Lung (tissue), 12 donors: Measurements from ENCODE around the gene SLC9A9. TPM values are rescaled to one million over a fixed set of nuclear protein-coding genes. Genes with fewer than 3 reads are reported as not detected.
A peak's percentile ranks its signal among the peaks of the same experiment; 100 is the strongest.
"Not testable (repeated sequence)": the region's sequence is repeated elsewhere in the genome, so short reads cannot be mapped to it uniquely, and the experiment has no call there.

Experiments used
- ATAC-seq: fragments of 200-7000 bp; cut with Tn5 transposase; one replicate; pipeline ENCODE4 v1.9.1; 2020; ENCODE audit warnings: moderate number of reproducible peaks; ENCODE audit not compliant: insufficient read depth, low FRiP score
- DNase-seq, 3 donors: peaks; one replicate each; pipeline ENCODE4 v3.0.0-alpha.2; 2013 to 2017
- H3K27ac ChIP-seq, 2 donors: one replicate each; pipeline ENCODE4 v1.5.1; 2013; ENCODE audit warnings: mild to moderate bottlenecking in 2 of 2, moderate library complexity in 2 of 2, control low read depth in 1 of 2, inconsistent platforms in 1 of 2, low read depth in 1 of 2, low read length in 1 of 2
- H3K27me3 ChIP-seq, 3 donors: one replicate each; pipeline ENCODE4 v1.5.1; 2013; ENCODE audit warnings: low read length in 2 of 3; ENCODE audit not compliant: control insufficient read depth in 3 of 3, insufficient read depth in 3 of 3
- H3K36me3 ChIP-seq, 4 donors: one replicate each; pipeline ENCODE4 v1.5.1; 2013; ENCODE audit warnings: low read length in 4 of 4, mild to moderate bottlenecking in 1 of 4, moderate library complexity in 1 of 4; ENCODE audit not compliant: control insufficient read depth in 4 of 4, insufficient read depth in 4 of 4
- H3K4me1 ChIP-seq, 5 donors: one replicate each; pipeline ENCODE4 v1.5.1; 2013; ENCODE audit warnings: low read length in 5 of 5, mild to moderate bottlenecking in 2 of 5, moderate library complexity in 1 of 5; ENCODE audit not compliant: control insufficient read depth in 5 of 5, insufficient read depth in 5 of 5
- H3K4me3 ChIP-seq: one replicate; pipeline ENCODE4 v1.5.1; 2013; ENCODE audit warnings: mild to moderate bottlenecking, control low read depth, moderate library complexity
- H3K9ac ChIP-seq, 2 donors: one replicate each; pipeline ENCODE4 v1.5.1; 2013; ENCODE audit warnings: low read length in 2 of 2, control low read depth in 1 of 2; ENCODE audit not compliant: insufficient read depth in 1 of 2
- H3K9me3 ChIP-seq, 4 donors: one replicate each; pipeline ENCODE4 v1.5.1; 2013; ENCODE audit warnings: low read length in 3 of 4, mild to moderate bottlenecking in 1 of 4, moderate library complexity in 1 of 4; ENCODE audit not compliant: control insufficient read depth in 4 of 4, insufficient read depth in 3 of 4
- CTCF ChIP-seq: IDR thresholded peaks from 2 replicates; pipeline ENCODE4 v1.5.1; 2012; ENCODE audit warnings: mild to moderate bottlenecking; ENCODE audit errors: control extremely low read depth, extremely low read depth
- WGBS, 2 donors: extraction: QIAGEN DNeasy Blood & Tissue Kit; methylation state at CpG; one replicate each; pipeline ENCODE4 v1.1.7; 2013; 5-methylcytosine and 5-hydroxymethylcytosine counted together
- polyA plus RNA-seq, 2 donors: library from polyadenylated mRNA; stranded (reverse); fragments of 200-250 nt; gene quantifications; one replicate each; pipeline ENCODE4 v1.2.1, GENCODE V29; 2013
- total RNA-seq, 2 donors: library from RNA; depleted of rRNA in 1 of 2; stranded (reverse); fragments of >200 nt in 1 of 2; gene quantifications; one replicate each; pipeline ENCODE4 v1.2.1, GENCODE V29; 2014 to 2021
- donor health status: control.
- donor health status: control.
- donor health status: Bipolar disorder and iron deficiency.
- donor health status: healthy.
- donor health status: DM: yes; HTN: yes; CAD: no.

SLC9A9 gene
- total and polyA plus RNA-seq, 4 donors = 2.2 to 66.3 (median 8.2) TPM

GRCh38 chr3:143806038-143806437, 42.2 kb downstream of the SLC9A9 start:
- Histone ChIP-seq H3K27ac (no peak overlapping the region), H3K9me3 (no peaks in the 10 kb centered on the region), H3K4me3 (no peak overlapping the region), H3K36me3 (no peaks in the 10 kb centered on the region), H3K27me3 (no peaks in the 10 kb centered on the region), H3K9ac (no peak overlapping the region), H3K4me1 (peaks cover 0 to 40% (median 0%) of the 10 kb centered on the region in 5 donors)
- ATAC-seq = no peak
- 46 to 72% methylated on average over 4 of the region's 4 CpGs for WGBS, 2 donors
- no peak for TF ChIP-seq CTCF
- DNase-seq = no peak

DNA sequence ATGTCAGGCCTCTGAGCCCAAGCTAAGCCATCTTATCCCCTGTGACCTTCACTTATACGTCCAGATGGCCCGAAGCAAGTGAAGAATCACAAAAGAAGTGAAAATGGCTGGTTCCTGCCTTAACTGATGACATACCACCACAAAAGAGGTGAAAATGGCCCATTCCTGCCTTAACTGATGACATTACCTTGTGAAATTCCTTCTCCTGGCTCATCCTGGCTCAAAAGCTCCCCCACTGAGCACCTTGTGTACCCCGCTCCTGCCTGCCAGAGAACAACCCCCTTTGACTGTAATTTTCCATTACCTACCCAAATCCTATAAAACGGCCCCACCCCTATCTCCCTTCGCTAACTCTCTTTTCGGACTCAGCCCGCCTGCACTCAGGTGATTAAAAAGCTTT, 42.8 kb downstream of the SLC9A9 start:
- WGBS, 2 donors = 91 to 95% methylated on average over 7 of the region's 7 CpGs
- not testable (repeated sequence) for H3K27me3 ChIP-seq, H3K4me3 ChIP-seq, H3K36me3 ChIP-seq, H3K9me3 ChIP-seq, DNase-seq, H3K9ac ChIP-seq, H3K27ac ChIP-seq, ATAC-seq
- H3K4me1 ChIP-seq = peaks cover 0 to 34% (median 0%) of the 10 kb centered on the region in 5 donors

DNA sequence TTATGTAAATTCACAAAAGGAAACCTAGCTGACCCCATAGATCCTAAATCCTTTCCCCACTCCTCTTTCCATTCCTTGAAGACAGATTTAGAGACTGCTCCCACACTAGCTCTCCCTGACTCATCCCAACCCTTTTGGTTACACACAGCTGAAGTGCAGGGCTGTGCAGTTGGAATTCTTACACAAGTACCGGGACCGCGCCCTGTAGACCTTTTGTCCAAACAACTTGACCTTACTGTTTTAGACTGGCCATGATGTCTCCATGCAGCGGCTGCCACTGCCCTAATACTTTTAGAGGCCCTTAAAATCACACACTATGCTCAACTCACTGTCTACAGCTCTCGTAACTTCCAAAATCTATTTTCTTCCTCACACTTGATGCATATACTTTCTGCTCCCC, 47.2 kb downstream of the SLC9A9 start:
- H3K4me3 ChIP-seq, ATAC-seq, DNase-seq, H3K36me3 ChIP-seq, H3K27me3 ChIP-seq, H3K27ac ChIP-seq, H3K9me3 ChIP-seq, H3K4me1 ChIP-seq, H3K9ac ChIP-seq: not testable (repeated sequence)
- WGBS, 2 donors = 91% methylated on average over 5 of the region's 5 CpGs

GRCh38 chr3:143798151-143798550, 50.1 kb downstream of the SLC9A9 start:
- not testable (repeated sequence) for H3K9me3 ChIP-seq, DNase-seq, H3K27me3 ChIP-seq, ATAC-seq, H3K9ac ChIP-seq, H3K4me1 ChIP-seq, H3K27ac ChIP-seq, H3K36me3 ChIP-seq, H3K4me3 ChIP-seq
- WGBS, 2 donors = 95 to 97% methylated on average over 7 of the region's 7 CpGs

GRCh38 chr3:143795874-143796273, 52.4 kb downstream of the SLC9A9 start:
- H3K27me3 ChIP-seq = no peaks in the 10 kb centered on the region
- TF ChIP-seq CTCF = no peak
- no peak overlapping the region for H3K27ac ChIP-seq
- peaks cover 0 to 9% (median 0%) of the 10 kb centered on the region in 5 donors for H3K4me1 ChIP-seq
- no peak overlapping the region for H3K4me3 ChIP-seq
- peak; percentile 34 for ATAC-seq
- H3K9me3 ChIP-seq = peaks cover 0 to 4% (median 0%) of the 10 kb centered on the region in 4 donors
- WGBS, 2 donors = 50 to 59% methylated on average over 2 of the region's 2 CpGs
- no peaks in the 10 kb centered on the region for H3K36me3 ChIP-seq
- H3K9ac ChIP-seq = no peak overlapping the region
- DNase-seq = peak; percentile 47 to 83 (median 66)
